HPDE6-E6E7 (cell line): Measurements from ENCODE around the gene DHRS12.
A peak's percentile ranks its signal among the peaks of the same experiment; 100 is the strongest.

Experiments
- DNase-seq: peaks from one replicate; pipeline ENCODE4 v3.0.0; 2011; ENCODE audit warnings: missing footprints; ENCODE audit errors: extremely low spot score

DHRS12 gene

GRCh38 chr13:51783428-51784094, 20.4 kb downstream of the DHRS12 start:
- no peak for DNase-seq

- no peak for DNase-seq
Measured at GRCh38 chr13:51782026-51782710, 21.8 kb downstream of the DHRS12 start.

GRCh38 chr13:51781246-51782022, 22.5 kb downstream of the DHRS12 start:
- peak; percentile 16 for DNase-seq

GRCh38 chr13:51780099-51780498, 23.9 kb downstream of the DHRS12 start:
- no peak for DNase-seq

GRCh38 chr13:51778392-51778791, 25.6 kb downstream of the DHRS12 start:
- DNase-seq, result no peak

GRCh38 chr13:51777921-51778320, 26.0 kb downstream of the DHRS12 start:
- DNase-seq, result no peak

- no peak for DNase-seq
Measured at GRCh38 chr13:51776179-51776578, 27.8 kb downstream of the DHRS12 start.

GRCh38 chr13:51773515-51773914, 30.4 kb downstream of the DHRS12 start:
- no peak for DNase-seq

- DNase-seq, result no peak
Measured at GRCh38 chr13:51772781-51773180, 31.2 kb downstream of the DHRS12 start.

GRCh38 chr13:51772105-51772455, 31.9 kb downstream of the DHRS12 start:
- DNase-seq, result no peak

- no peak for DNase-seq
Measured at GRCh38 chr13:51771418-51772104, 32.4 kb downstream of the DHRS12 start.

- DNase-seq, result no peak
Measured at GRCh38 chr13:51770681-51771417, 33.1 kb downstream of the DHRS12 start.

GRCh38 chr13:51770160-51770559, 33.8 kb downstream of the DHRS12 start:
- DNase-seq, result no peak

GRCh38 chr13:51769455-51770127, 34.4 kb downstream of the DHRS12 start:
- no peak for DNase-seq

- DNase-seq, result no peak
Measured at GRCh38 chr13:51768976-51769375, 35.0 kb downstream of the DHRS12 start.

- no peak for DNase-seq
Measured at GRCh38 chr13:51768378-51768921, 35.5 kb downstream of the DHRS12 start.

- no peak for DNase-seq
Measured at GRCh38 chr13:51767100-51767499, 36.9 kb downstream of the DHRS12 start.

- DNase-seq, result no peak
Measured at GRCh38 chr13:51765142-51765515, 38.8 kb downstream of the DHRS12 start.

- DNase-seq, result no peak
Measured at GRCh38 chr13:51764184-51765141, 39.5 kb downstream of the DHRS12 start.

GRCh38 chr13:51763486-51763885, 40.5 kb downstream of the DHRS12 start:
- DNase-seq, result no peak
